IMR-90 (cell line): ENCODE data around the gene FOXP1. TPM values are rescaled to one million over a fixed set of nuclear protein-coding genes. Genes with fewer than 3 reads are reported as not detected.
A peak's percentile ranks its signal among the peaks of the same experiment; 100 is the strongest.

Experiments used
- ATAC-seq: fragments of 200-7000 bp; cut with Tn5 transposase; 2 replicates; pipeline ENCODE4 v1.9.1; 2020; ENCODE audit warnings: low read depth, mild to moderate bottlenecking, moderate library complexity
- BruUV-seq: library from RNA; stranded (reverse); fragments of 400-500 nt; replicated peaks from 2 replicates; lab custom pipeline; 2021; lab: Mats Ljungman, UMichigan
- CTCF ChIA-PET: fragments of 300-600 bp; formaldehyde crosslinking; extraction: SDS; loops from one replicate; lab custom pipeline; 2021; ENCODE audit warnings: antibody characterized with exemption; lab: Yijun Ruan, JAX
- POLR2A ChIA-PET: fragments of 300-600 bp; sonication (Branson Sonifier 250); formaldehyde crosslinking; loops from one replicate; lab custom pipeline; 2022; ENCODE audit warnings: antibody characterized with exemption; ENCODE audit not compliant: unreplicated experiment; lab: Charles Lee
- DNase-seq: peaks from one replicate; pipeline ENCODE4 v3.0.0; 2013
- H2AFZ ChIP-seq: replicated peaks from 2 replicates; pipeline ENCODE3; 2013; ENCODE audit warnings: low read length, mild to moderate bottlenecking; ENCODE audit not compliant: poor library complexity
- H2AK5ac ChIP-seq: 2 replicates; pipeline ENCODE4 v1.6.1; 2013; ENCODE audit warnings: low read depth, low read length, inconsistent platforms
- H2AK9ac ChIP-seq: replicated peaks from 2 replicates; pipeline ENCODE3; 2013; ENCODE audit warnings: mild to moderate bottlenecking, low read depth, low read length, moderate library complexity; ENCODE audit not compliant: poor library complexity
- H2BK120ac ChIP-seq: 2 replicates; pipeline ENCODE4 v1.6.1; 2013; ENCODE audit warnings: low read depth, low read length, inconsistent platforms
- H2BK15ac ChIP-seq: 3 replicates; pipeline ENCODE4 v1.6.1; 2013; ENCODE audit warnings: low read depth, low read length, inconsistent platforms
- H2BK20ac ChIP-seq: 2 replicates; pipeline ENCODE4 v1.6.1; 2013; ENCODE audit warnings: low read depth, mild to moderate bottlenecking, inconsistent platforms, low read length, moderate library complexity
- H2BK5ac ChIP-seq: 2 replicates; pipeline ENCODE4 v1.6.1; 2013; ENCODE audit warnings: mild to moderate bottlenecking, low read depth, low read length, inconsistent platforms; ENCODE audit not compliant: poor library complexity, severe bottlenecking
- H3K14ac ChIP-seq: replicated peaks from 2 replicates; pipeline ENCODE4 v1.6.1; 2013; ENCODE audit warnings: low read depth, low read length, inconsistent platforms
- H3K18ac ChIP-seq: 2 replicates; pipeline ENCODE4 v1.6.1; 2013; ENCODE audit warnings: low read depth, low read length, control low read depth
- H3K23ac ChIP-seq: 2 replicates; pipeline ENCODE4 v1.6.1; 2013; ENCODE audit warnings: low read depth, low read length, inconsistent platforms
- H3K27ac ChIP-seq: 2 replicates; pipeline ENCODE4 v1.5.1; 2013; ENCODE audit warnings: mild to moderate bottlenecking, control low read depth, low read length; ENCODE audit not compliant: insufficient read depth
- H3K27me3 ChIP-seq: 2 replicates; pipeline ENCODE4 v1.6.1; 2013; ENCODE audit warnings: low read length; ENCODE audit not compliant: control insufficient read depth, insufficient read depth
- H3K36me3 ChIP-seq: 2 replicates; pipeline ENCODE4 v1.6.1; 2013; ENCODE audit warnings: low read length, mixed read lengths; ENCODE audit not compliant: control insufficient read depth, insufficient read depth
- H3K4ac ChIP-seq: 2 replicates; pipeline ENCODE4 v1.6.1; 2013; ENCODE audit warnings: low read depth, low read length, inconsistent platforms
- H3K4me1 ChIP-seq: 2 replicates; pipeline ENCODE4 v1.6.1; 2013; ENCODE audit warnings: low read length, mixed read lengths; ENCODE audit not compliant: control insufficient read depth, insufficient read depth
- H3K4me2 ChIP-seq: 2 replicates; pipeline ENCODE4 v1.6.1; 2013; ENCODE audit warnings: low read depth, mild to moderate bottlenecking, control low read depth, low read length, moderate library complexity
- H3K4me3 ChIP-seq: 2 replicates; pipeline ENCODE4 v1.5.1; 2013; ENCODE audit warnings: low read depth, mild to moderate bottlenecking, control low read depth, low read length, moderate library complexity; ENCODE audit not compliant: insufficient read depth
- H3K56ac ChIP-seq: 2 replicates; pipeline ENCODE4 v1.6.1; 2013; ENCODE audit warnings: low read length, inconsistent platforms; ENCODE audit not compliant: insufficient read depth; ENCODE audit errors: extremely low read depth
- H3K79me1 ChIP-seq, 2 experiments: 2 replicates each; pipeline ENCODE4 v1.6.1; 2013; ENCODE audit warnings: low read length in 2 of 2, inconsistent platforms in 1 of 2, low read depth in 1 of 2
- H3K9ac ChIP-seq: 2 replicates; pipeline ENCODE4 v1.6.1; 2013; ENCODE audit warnings: low read depth, low read length, control low read depth
- H3K9me1 ChIP-seq: 2 replicates; pipeline ENCODE4 v1.6.1; 2013; ENCODE audit warnings: low read length, inconsistent platforms; ENCODE audit not compliant: insufficient read depth
- H3K9me3 ChIP-seq: 2 replicates; pipeline ENCODE4 v1.6.1; 2013; ENCODE audit warnings: low read length; ENCODE audit not compliant: control insufficient read depth, insufficient read depth
- H4K20me1 ChIP-seq: 2 replicates; pipeline ENCODE4 v1.6.1; 2013; ENCODE audit warnings: low read length, inconsistent platforms; ENCODE audit not compliant: insufficient read depth
- H4K5ac ChIP-seq: 2 replicates; pipeline ENCODE4 v1.6.1; 2013; ENCODE audit warnings: mild to moderate bottlenecking, low read depth, low read length, control low read depth
- H4K8ac ChIP-seq, 2 experiments: 2 replicates each; pipeline ENCODE4 v1.6.1; 2013; ENCODE audit warnings: low read depth in 2 of 2, low read length in 2 of 2, control low read depth in 1 of 2, inconsistent platforms in 1 of 2
- H4K91ac ChIP-seq: 2 replicates; pipeline ENCODE4 v1.6.1; 2013; ENCODE audit warnings: low read depth, low read length, inconsistent platforms; ENCODE audit not compliant: insufficient read depth
- BHLHE40 ChIP-seq: fragments of 150-350 bp; IDR thresholded peaks from 2 replicates; pipeline ENCODE4 v1.6.1; 2016; ENCODE audit warnings: mild to moderate bottlenecking, low read depth, low read length
- CEBPB ChIP-seq: IDR thresholded peaks from 2 replicates; pipeline ENCODE4 v1.6.1; 2012; ENCODE audit warnings: low read depth, low read length, improper control_type of control experiment
- CHD1 ChIP-seq: IDR thresholded peaks from 2 replicates; pipeline ENCODE4 v1.6.1; 2012; ENCODE audit warnings: low read depth, low read length, improper control_type of control experiment
- FOS ChIP-seq: fragments of 150-350 bp; IDR thresholded peaks from 2 replicates; pipeline ENCODE4 v1.6.1; 2016; ENCODE audit warnings: low read depth, low read length
- MAFK ChIP-seq: IDR thresholded peaks from 2 replicates; pipeline ENCODE4 v1.6.1; 2012; ENCODE audit warnings: low read depth, low read length, improper control_type of control experiment
- MAZ ChIP-seq: IDR thresholded peaks from 2 replicates; pipeline ENCODE4 v1.6.1; 2012; ENCODE audit warnings: low read depth, mild to moderate bottlenecking, low read length, improper control_type of control experiment, moderate library complexity, borderline replicate concordance
- NFE2L2 ChIP-seq: fragments of 150-350 bp; IDR thresholded peaks from 2 replicates; pipeline ENCODE4 v1.6.1; 2016; ENCODE audit warnings: low read depth, mild to moderate bottlenecking, low read length
- POLR2A ChIP-seq: IDR thresholded peaks from 2 replicates; pipeline ENCODE4 v1.6.1; 2012; ENCODE audit warnings: mild to moderate bottlenecking, low read depth, low read length
- RAD21 ChIP-seq: IDR thresholded peaks from 2 replicates; pipeline ENCODE4 v1.6.1; 2012; ENCODE audit warnings: low read length, improper control_type of control experiment
- RCOR1 ChIP-seq: IDR thresholded peaks from 2 replicates; pipeline ENCODE4 v1.6.1; 2012; ENCODE audit warnings: mild to moderate bottlenecking, low read length, improper control_type of control experiment; ENCODE audit not compliant: insufficient replicate concordance
- RFX5 ChIP-seq: IDR thresholded peaks from 2 replicates; pipeline ENCODE4 v1.8.0; 2012; ENCODE audit warnings: low read depth, mild to moderate bottlenecking, low read length, moderate library complexity
- SMC3 ChIP-seq: fragments of 150-350 bp; IDR thresholded peaks from 2 replicates; pipeline ENCODE4 v1.6.1; 2016; ENCODE audit warnings: low read depth, mild to moderate bottlenecking, antibody characterized with exemption, low read length, moderate library complexity
- WGBS, 2 experiments: methylation state at CpG; one replicate each; pipeline versions ENCODE4 v1.1.5 to v1.1.7; 2013; ENCODE audit warnings: missing lambda C conversion rate in 2 of 2; ENCODE audit not compliant: insufficient read length in 1 of 2; ENCODE audit errors: extremely low coverage in 2 of 2; 5-methylcytosine and 5-hydroxymethylcytosine counted together
- dilution Hi-C: fragments of 300-500 bp; cut with HindIII; formaldehyde crosslinking; loops from one replicate; pipeline ENCODE4 v1.14.3; 2018; ENCODE audit warnings: low sequenced_read_pairs; ENCODE audit not compliant: unreplicated experiment
- in situ Hi-C: fragments of 300-500 bp; cut with MboI; formaldehyde crosslinking; loops from 3 replicates; pipeline ENCODE4 v1.14.3; 2019; ENCODE audit warnings: low sequenced_read_pairs, inconsistent platforms, mixed read lengths
- intact Hi-C: fragments of 100-400 bp; cut with micrococcal nuclease; formaldehyde crosslinking; loops from 2 replicates; pipeline ENCODE4 v1.10.0; 2022
- polyA plus RNA-seq, 3 experiments: library from polyadenylated mRNA; depleted of rRNA; stranded (reverse); fragments of >200 nt; gene quantifications; 2 replicates each; pipeline ENCODE4 v1.2.3, GENCODE V29; 2012; ENCODE audit warnings: low replicate concordance in 1 of 3
- total RNA-seq: library from RNA; depleted of rRNA; stranded (reverse); fragments of >200 nt; gene quantifications from 2 replicates; pipeline ENCODE4 v1.2.3, GENCODE V29; 2012
- TF ChIP-seq, protein P1 (sequence below): fragments of 150-350 bp; IDR thresholded peaks from 2 replicates; pipeline ENCODE4 v1.6.1; 2016; ENCODE audit warnings: low read depth, mild to moderate bottlenecking, low read length, moderate library complexity, borderline replicate concordance
- TF ChIP-seq, protein P2 (sequence below): conservative IDR thresholded peaks from 2 replicates; pipeline ENCODE4 v1.5.1; 2012; ENCODE audit warnings: mild to moderate bottlenecking, low read depth, low read length, improper control_type of control experiment

Gene FOXP1
- total and polyA plus RNA-seq, 2 of the 4 experiments (the other 2 are of a cell fraction) = 37.0 to 132 TPM

GRCh38 chr3:71309342-71309741 is 274.2 kb downstream of the FOXP1 start:
- no CpG with 5 or more reads among the region's 3 CpGs for WGBS, 2 experiments
- DNase-seq (no peak), ATAC-seq (no peak)
- Histone ChIP-seq H3K14ac (no peak overlapping the region; the same call in 1 of the 2 replicates), H3K27me3 (no peaks in the 10 kb centered on the region), H3K4me2 (no peak overlapping the region), H2AK9ac (no peak overlapping the region), H2AFZ (no peak overlapping the region), H2BK15ac (no peak overlapping the region), H3K4ac (peak overlapping the region; percentile 6; the same call in 1 of the 2 replicates), H3K9ac (no peak overlapping the region), H4K5ac (no peak overlapping the region; the same call in 1 of the 2 replicates), H3K18ac (no peak overlapping the region), H3K27ac (no peak overlapping the region), H4K20me1 (no peaks in the 10 kb centered on the region), H2BK5ac (peak overlapping the region; percentile 16), H3K36me3 (no peaks in the 10 kb centered on the region), H3K9me1 (0 out of 2 replicates have a peak, but pooled peaks cover 9% of the 10 kb centered on the region), H3K56ac (no peak overlapping the region), H3K4me3 (no peak overlapping the region), H2BK20ac (0 out of 2 replicates have a peak overlapping the region, but pooled peaks have one; percentile 17), H2BK120ac (peak overlapping the region; percentile 42), H3K23ac (no peak overlapping the region), H3K79me1 (peaks cover 6 to 36% of the 10 kb centered on the region in 2 experiments; a peak in 3 of 4 replicates), H3K9me3 (no peaks in the 10 kb centered on the region), H2AK5ac (no peak overlapping the region), H4K8ac (peak overlapping the region in 1 of 2 experiments; percentile 22; a peak in 1 of 4 replicates), H4K91ac (no peak overlapping the region), H3K4me1 (peaks cover 11% of the 10 kb centered on the region)
- in situ Hi-C loops (loop anchor here (5.0 to 25.0 kb wide), 5 partner anchors 175 to 765 kb away; partner anchors contain the start of gene FOXP1), dilution Hi-C loops (no loop called here), intact Hi-C loops (loop anchor here (5.0 to 10.0 kb wide), 3 partner anchors 343 to 1245 kb away; no protein-coding TSS in a partner anchor)
- ChIA-PET CTCF (interaction anchor here (0.7 kb wide), 1 partner anchor 257 kb away, joined by 6 read pairs; no protein-coding TSS in a partner anchor), POLR2A (no interaction called here)
- BruUV-seq = no TSS peak
- no peak for TF ChIP-seq FOS
- TF ChIP-seq CHD1 = no peak
- TF ChIP-seq CEBPB = no peak
- TF ChIP-seq MAFK = no peak
- TF ChIP-seq, protein P1, sequence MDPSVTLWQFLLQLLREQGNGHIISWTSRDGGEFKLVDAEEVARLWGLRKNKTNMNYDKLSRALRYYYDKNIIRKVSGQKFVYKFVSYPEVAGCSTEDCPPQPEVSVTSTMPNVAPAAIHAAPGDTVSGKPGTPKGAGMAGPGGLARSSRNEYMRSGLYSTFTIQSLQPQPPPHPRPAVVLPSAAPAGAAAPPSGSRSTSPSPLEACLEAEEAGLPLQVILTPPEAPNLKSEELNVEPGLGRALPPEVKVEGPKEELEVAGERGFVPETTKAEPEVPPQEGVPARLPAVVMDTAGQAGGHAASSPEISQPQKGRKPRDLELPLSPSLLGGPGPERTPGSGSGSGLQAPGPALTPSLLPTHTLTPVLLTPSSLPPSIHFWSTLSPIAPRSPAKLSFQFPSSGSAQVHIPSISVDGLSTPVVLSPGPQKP = no peak
- TF ChIP-seq MAZ = no peak
- TF ChIP-seq RFX5 = no peak
- TF ChIP-seq NFE2L2 = no peak
- no peak for TF ChIP-seq RAD21
- no peak for TF ChIP-seq POLR2A
- TF ChIP-seq BHLHE40 = no peak
- TF ChIP-seq, protein P2, sequence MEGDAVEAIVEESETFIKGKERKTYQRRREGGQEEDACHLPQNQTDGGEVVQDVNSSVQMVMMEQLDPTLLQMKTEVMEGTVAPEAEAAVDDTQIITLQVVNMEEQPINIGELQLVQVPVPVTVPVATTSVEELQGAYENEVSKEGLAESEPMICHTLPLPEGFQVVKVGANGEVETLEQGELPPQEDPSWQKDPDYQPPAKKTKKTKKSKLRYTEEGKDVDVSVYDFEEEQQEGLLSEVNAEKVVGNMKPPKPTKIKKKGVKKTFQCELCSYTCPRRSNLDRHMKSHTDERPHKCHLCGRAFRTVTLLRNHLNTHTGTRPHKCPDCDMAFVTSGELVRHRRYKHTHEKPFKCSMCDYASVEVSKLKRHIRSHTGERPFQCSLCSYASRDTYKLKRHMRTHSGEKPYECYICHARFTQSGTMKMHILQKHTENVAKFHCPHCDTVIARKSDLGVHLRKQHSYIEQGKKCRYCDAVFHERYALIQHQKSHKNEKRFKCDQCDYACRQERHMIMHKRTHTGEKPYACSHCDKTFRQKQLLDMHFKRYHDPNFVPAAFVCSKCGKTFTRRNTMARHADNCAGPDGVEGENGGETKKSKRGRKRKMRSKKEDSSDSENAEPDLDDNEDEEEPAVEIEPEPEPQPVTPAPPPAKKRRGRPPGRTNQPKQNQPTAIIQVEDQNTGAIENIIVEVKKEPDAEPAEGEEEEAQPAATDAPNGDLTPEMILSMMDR = no peak
- TF ChIP-seq SMC3 = no peak
- TF ChIP-seq RCOR1 = no peak
